RWPE2 (cell line): Measurements from ENCODE around the gene KRTAP10-11.

ENCODE experiments used
- ATAC-seq: fragments of 200-7000 bp; cut with Tn5 transposase; 3 replicates; pipeline ENCODE4 v1.9.1; 2021; ENCODE audit warnings: low read depth
- DNase-seq: peaks from one replicate; pipeline ENCODE4 v3.0.0-alpha.2; 2020; ENCODE audit warnings: low spot score
- H3K27ac ChIP-seq: fragments of 450-650 bp; 2 replicates; pipeline ENCODE4 v1.5.1; 2017; ENCODE audit warnings: mild to moderate bottlenecking; ENCODE audit not compliant: poor library complexity, severe bottlenecking
- H3K27me3 ChIP-seq: fragments of 250-450 bp; sonication (Bioruptor Pico); 2 replicates; pipeline ENCODE4 v1.5.1; 2021; ENCODE audit warnings: mild to moderate bottlenecking, moderate library complexity; ENCODE audit not compliant: insufficient read depth, poor library complexity, severe bottlenecking
- H3K36me3 ChIP-seq: fragments of 250-450 bp; sonication (Bioruptor Pico); 2 replicates; pipeline ENCODE4 v1.5.1; 2020; ENCODE audit warnings: low read depth, mild to moderate bottlenecking, moderate library complexity
- H3K4me1 ChIP-seq: fragments of 250-450 bp; sonication (Bioruptor Pico); 2 replicates; pipeline ENCODE4 v1.5.1; 2021; ENCODE audit warnings: mild to moderate bottlenecking, moderate library complexity; ENCODE audit not compliant: insufficient read depth, poor library complexity, severe bottlenecking
- H3K4me3 ChIP-seq: fragments of 250-450 bp; sonication (Bioruptor Pico); 2 replicates; pipeline ENCODE4 v1.5.1; 2021; ENCODE audit warnings: mild to moderate bottlenecking, moderate library complexity; ENCODE audit not compliant: severe bottlenecking
- H3K9me3 ChIP-seq: fragments of 250-450 bp; sonication (Bioruptor Pico); 2 replicates; pipeline ENCODE4 v1.5.1; 2021; ENCODE audit warnings: mild to moderate bottlenecking, moderate library complexity; ENCODE audit not compliant: severe bottlenecking
- CTCF ChIP-seq: fragments of 450-650 bp; IDR thresholded peaks from one replicate; pipeline ENCODE4 v1.5.1; 2017; ENCODE audit warnings: mild to moderate bottlenecking, moderate library complexity; ENCODE audit not compliant: poor library complexity, severe bottlenecking

The KRTAP10-11 gene

GRCh38 chr21:44692798-44693512 lies 46.7 kb downstream of the KRTAP10-11 start:
- peaks cover 17% of the 10 kb centered on the region for H3K27me3 ChIP-seq
- H3K36me3 ChIP-seq: no peaks in the 10 kb centered on the region
- ATAC-seq (no peak), DNase-seq (no peak)
- no peak for TF ChIP-seq CTCF
- no peak overlapping the region for H3K4me3 ChIP-seq
- H3K4me1 ChIP-seq: no peaks in the 10 kb centered on the region
- no peak overlapping the region for H3K27ac ChIP-seq
- peaks cover 8% of the 10 kb centered on the region for H3K9me3 ChIP-seq

GRCh38 chr21:44694776-44695175 lies 48.6 kb downstream of the KRTAP10-11 start:
- DNase-seq (no peak), ATAC-seq (no peak)
- TF ChIP-seq CTCF: no peak
- H3K27ac ChIP-seq: no peak overlapping the region
- no peak overlapping the region for H3K4me3 ChIP-seq
- H3K4me1 ChIP-seq: no peaks in the 10 kb centered on the region
- H3K9me3 ChIP-seq: peaks cover 8% of the 10 kb centered on the region
- H3K27me3 ChIP-seq: peaks cover 27% of the 10 kb centered on the region
- H3K36me3 ChIP-seq: no peaks in the 10 kb centered on the region

GRCh38 chr21:44695184-44695583 lies 49.0 kb downstream of the KRTAP10-11 start:
- Histone ChIP-seq H3K9me3 (peaks cover 8% of the 10 kb centered on the region), H3K4me3 (no peak overlapping the region), H3K27me3 (peaks cover 29% of the 10 kb centered on the region), H3K4me1 (no peaks in the 10 kb centered on the region), H3K27ac (no peak overlapping the region), H3K36me3 (no peaks in the 10 kb centered on the region)
- no peak for ATAC-seq
- DNase-seq: no peak
- no peak for TF ChIP-seq CTCF

- ATAC-seq: no peak
- Histone ChIP-seq H3K4me3 (no peak overlapping the region), H3K27ac (no peak overlapping the region), H3K9me3 (peaks cover 8% of the 10 kb centered on the region), H3K27me3 (peaks cover 34% of the 10 kb centered on the region), H3K36me3 (no peaks in the 10 kb centered on the region), H3K4me1 (no peaks in the 10 kb centered on the region)
- no peak for DNase-seq
- no peak for TF ChIP-seq CTCF
These were observed 49.4 kb downstream of the KRTAP10-11 start for GRCh38 chr21:44695641-44696040.

- TF ChIP-seq CTCF: no peak
- peaks cover 35% of the 10 kb centered on the region for H3K27me3 ChIP-seq
- no peak overlapping the region for H3K4me3 ChIP-seq
- H3K36me3 ChIP-seq: no peaks in the 10 kb centered on the region
- H3K4me1 ChIP-seq: no peaks in the 10 kb centered on the region
- DNase-seq (no peak), ATAC-seq (no peak)
- H3K9me3 ChIP-seq: peaks cover 8% of the 10 kb centered on the region
- H3K27ac ChIP-seq: no peak overlapping the region
These were observed 50.4 kb downstream of the KRTAP10-11 start for GRCh38 chr21:44696572-44696971.
